ENCODE measurements around the gene ITGA1.

Gene ITGA1

DNA sequence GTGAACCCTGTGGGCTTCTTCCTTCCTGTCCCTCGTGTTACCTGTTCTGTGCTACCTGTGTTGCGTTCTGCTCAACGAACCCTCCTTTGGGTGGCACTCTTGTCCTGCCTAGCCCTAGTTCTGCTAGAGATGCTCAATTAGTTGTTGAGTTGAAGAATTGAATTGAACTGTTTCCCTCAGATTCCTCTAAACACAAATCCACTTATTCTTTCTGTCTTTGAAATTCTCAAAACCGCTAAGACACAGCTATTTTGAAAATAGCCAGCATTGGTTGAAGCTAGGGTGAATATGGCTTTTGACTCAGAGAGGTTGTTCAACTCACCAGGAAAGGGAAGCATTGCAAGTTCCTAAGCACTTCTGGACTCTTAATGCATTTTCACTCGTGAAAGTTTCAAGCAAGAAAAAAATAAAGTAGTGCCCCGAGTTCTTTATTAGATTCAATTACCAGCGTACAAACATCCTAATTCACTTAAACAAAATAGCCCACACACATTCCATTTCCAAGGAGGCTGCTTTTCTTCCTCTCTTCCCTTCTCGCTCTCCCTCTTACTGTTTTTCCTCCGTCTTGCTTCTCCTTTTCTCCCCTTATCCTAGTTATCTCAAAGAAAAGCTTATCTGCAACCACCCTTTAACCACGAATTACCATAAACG is 642 bp upstream of the ITGA1 start:
- peak; percentile 1; the same call in 2 of the 3 replicates for ATAC-seq
- TF ChIP-seq, protein P1, sequence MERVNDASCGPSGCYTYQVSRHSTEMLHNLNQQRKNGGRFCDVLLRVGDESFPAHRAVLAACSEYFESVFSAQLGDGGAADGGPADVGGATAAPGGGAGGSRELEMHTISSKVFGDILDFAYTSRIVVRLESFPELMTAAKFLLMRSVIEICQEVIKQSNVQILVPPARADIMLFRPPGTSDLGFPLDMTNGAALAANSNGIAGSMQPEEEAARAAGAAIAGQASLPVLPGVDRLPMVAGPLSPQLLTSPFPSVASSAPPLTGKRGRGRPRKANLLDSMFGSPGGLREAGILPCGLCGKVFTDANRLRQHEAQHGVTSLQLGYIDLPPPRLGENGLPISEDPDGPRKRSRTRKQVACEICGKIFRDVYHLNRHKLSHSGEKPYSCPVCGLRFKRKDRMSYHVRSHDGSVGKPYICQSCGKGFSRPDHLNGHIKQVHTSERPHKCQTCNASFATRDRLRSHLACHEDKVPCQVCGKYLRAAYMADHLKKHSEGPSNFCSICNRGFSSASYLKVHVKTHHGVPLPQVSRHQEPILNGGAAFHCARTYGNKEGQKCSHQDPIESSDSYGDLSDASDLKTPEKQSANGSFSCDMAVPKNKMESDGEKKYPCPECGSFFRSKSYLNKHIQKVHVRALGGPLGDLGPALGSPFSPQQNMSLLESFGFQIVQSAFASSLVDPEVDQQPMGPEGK (CRISPR knock-in tag; IDR thresholded peaks at IDR 0.05; ENCODE audit: borderline replicate concordance), result 0 out of 2 replicates have a peak, but pooled peaks have one; percentile 26
- TF ChIP-seq ISL1 (CRISPR knock-in tag; IDR thresholded peaks at IDR 0.05) (peak; percentile 49; the same call in 1 of the 2 replicates), SNAI2 (CRISPR knock-in tag; IDR thresholded peaks at IDR 0.05) (no peak)

DNA sequence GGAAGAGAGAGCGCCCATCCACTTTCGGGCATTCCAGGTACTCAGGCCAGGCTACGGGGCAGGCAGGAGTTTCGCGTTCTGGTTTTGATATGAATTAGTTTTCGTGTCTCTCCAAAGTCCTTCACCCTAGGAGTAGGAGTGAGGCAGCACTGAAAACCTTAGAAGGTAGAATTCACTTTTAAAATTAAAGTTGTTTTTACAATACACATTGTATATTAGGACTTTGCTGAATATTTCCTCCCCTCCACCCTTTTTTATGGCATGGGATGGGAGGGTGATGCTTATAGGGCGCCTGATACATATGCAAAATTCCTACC is 747 bp downstream of the ITGA1 start:
- TF ChIP-seq BACH2 (CRISPR knock-in tag; IDR thresholded peaks at IDR 0.05; ENCODE audit: borderline replicate concordance), result no peak
- TF ChIP-seq, protein P1 (CRISPR knock-in tag; IDR thresholded peaks at IDR 0.05; ENCODE audit: borderline replicate concordance), result no peak
- no peak for TF ChIP-seq ZFP3 (CRISPR knock-in tag; IDR thresholded peaks at IDR 0.05)
- TF ChIP-seq, protein P2, sequence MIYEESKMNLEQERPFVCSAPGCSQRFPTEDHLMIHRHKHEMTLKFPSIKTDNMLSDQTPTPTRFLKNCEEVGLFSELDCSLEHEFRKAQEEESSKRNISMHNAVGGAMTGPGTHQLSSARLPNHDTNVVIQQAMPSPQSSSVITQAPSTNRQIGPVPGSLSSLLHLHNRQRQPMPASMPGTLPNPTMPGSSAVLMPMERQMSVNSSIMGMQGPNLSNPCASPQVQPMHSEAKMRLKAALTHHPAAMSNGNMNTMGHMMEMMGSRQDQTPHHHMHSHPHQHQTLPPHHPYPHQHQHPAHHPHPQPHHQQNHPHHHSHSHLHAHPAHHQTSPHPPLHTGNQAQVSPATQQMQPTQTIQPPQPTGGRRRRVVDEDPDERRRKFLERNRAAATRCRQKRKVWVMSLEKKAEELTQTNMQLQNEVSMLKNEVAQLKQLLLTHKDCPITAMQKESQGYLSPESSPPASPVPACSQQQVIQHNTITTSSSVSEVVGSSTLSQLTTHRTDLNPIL (CRISPR knock-in tag; IDR thresholded peaks at IDR 0.05; ENCODE audit: low read depth), result no peak
- no peak for TF ChIP-seq ESRRG (CRISPR knock-in tag; IDR thresholded peaks at IDR 0.05)
- TF ChIP-seq, protein P3, sequence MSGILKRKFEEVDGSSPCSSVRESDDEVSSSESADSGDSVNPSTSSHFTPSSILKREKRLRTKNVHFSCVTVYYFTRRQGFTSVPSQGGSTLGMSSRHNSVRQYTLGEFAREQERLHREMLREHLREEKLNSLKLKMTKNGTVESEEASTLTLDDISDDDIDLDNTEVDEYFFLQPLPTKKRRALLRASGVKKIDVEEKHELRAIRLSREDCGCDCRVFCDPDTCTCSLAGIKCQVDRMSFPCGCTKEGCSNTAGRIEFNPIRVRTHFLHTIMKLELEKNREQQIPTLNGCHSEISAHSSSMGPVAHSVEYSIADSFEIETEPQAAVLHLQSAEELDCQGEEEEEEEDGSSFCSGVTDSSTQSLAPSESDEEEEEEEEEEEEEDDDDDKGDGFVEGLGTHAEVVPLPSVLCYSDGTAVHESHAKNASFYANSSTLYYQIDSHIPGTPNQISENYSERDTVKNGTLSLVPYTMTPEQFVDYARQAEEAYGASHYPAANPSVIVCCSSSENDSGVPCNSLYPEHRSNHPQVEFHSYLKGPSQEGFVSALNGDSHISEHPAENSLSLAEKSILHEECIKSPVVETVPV (CRISPR knock-in tag; IDR thresholded peaks at IDR 0.05), result no peak
- TF ChIP-seq ISL1 (CRISPR knock-in tag; IDR thresholded peaks at IDR 0.05), result no peak
- no peak for TF ChIP-seq SNAI2 (CRISPR knock-in tag; IDR thresholded peaks at IDR 0.05)
- TF ChIP-seq, protein P4, sequence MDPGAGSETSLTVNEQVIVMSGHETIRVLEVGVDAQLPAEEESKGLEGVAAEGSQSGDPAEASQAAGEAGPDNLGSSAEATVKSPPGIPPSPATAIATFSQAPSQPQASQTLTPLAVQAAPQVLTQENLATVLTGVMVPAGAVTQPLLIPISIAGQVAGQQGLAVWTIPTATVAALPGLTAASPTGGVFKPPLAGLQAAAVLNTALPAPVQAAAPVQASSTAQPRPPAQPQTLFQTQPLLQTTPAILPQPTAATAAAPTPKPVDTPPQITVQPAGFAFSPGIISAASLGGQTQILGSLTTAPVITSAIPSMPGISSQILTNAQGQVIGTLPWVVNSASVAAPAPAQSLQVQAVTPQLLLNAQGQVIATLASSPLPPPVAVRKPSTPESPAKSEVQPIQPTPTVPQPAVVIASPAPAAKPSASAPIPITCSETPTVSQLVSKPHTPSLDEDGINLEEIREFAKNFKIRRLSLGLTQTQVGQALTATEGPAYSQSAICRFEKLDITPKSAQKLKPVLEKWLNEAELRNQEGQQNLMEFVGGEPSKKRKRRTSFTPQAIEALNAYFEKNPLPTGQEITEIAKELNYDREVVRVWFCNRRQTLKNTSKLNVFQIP (CRISPR knock-in tag; IDR thresholded peaks at IDR 0.05; ENCODE audit: borderline replicate concordance, low read depth), result no peak
- TF ChIP-seq GLIS3 (CRISPR knock-in tag; IDR thresholded peaks at IDR 0.05), result no peak

DNA sequence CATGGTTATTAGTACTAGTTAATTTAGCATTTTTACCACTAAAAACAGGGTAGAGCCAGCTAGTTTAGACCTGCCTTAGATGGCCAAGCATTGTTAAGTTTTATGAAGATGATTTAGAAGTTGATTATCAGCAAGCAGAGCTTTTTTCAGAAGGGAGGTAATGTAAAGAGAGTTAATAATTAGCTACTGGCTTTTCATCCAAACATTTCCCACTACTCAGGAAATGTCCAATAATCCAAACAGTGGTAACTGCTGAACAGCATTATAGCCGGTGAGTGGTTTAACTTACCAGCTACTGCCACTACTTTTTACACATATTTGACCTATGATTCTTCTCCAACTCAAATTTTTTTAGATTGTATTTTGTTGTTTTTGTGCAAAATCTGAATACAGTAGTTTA is 1.7 kb downstream of the ITGA1 start:
- TF ChIP-seq ZC3H10 (CRISPR knock-in tag; IDR thresholded peaks at IDR 0.05), result no peak
- no peak for TF ChIP-seq ARNTL (CRISPR knock-in tag; IDR thresholded peaks at IDR 0.05; ENCODE audit: borderline replicate concordance, low read depth)
- TF ChIP-seq BACH2 (CRISPR knock-in tag; IDR thresholded peaks at IDR 0.05; ENCODE audit: borderline replicate concordance), result no peak
- TF ChIP-seq ZNF565 (CRISPR knock-in tag; conservative IDR thresholded peaks at IDR 0.05; ENCODE audit: low read depth), result no peak
- TF ChIP-seq, protein P3 (CRISPR knock-in tag; IDR thresholded peaks at IDR 0.05), result no peak
- TF ChIP-seq, protein P4 (CRISPR knock-in tag; IDR thresholded peaks at IDR 0.05; ENCODE audit: borderline replicate concordance, low read depth), result no peak
- no peak for TF ChIP-seq CSDC2 (CRISPR knock-in tag; IDR thresholded peaks at IDR 0.05)
- TF ChIP-seq OSR1 (CRISPR knock-in tag; IDR thresholded peaks at IDR 0.05), result no peak
- no peak for TF ChIP-seq ZNF8 (CRISPR knock-in tag; IDR thresholded peaks at IDR 0.05)
- TF ChIP-seq ESRRG (CRISPR knock-in tag; IDR thresholded peaks at IDR 0.05), result no peak
- TF ChIP-seq SNAI2 (CRISPR knock-in tag; IDR thresholded peaks at IDR 0.05), result no peak
- TF ChIP-seq, protein P2 (CRISPR knock-in tag; IDR thresholded peaks at IDR 0.05; ENCODE audit: low read depth), result no peak
- no peak for TF ChIP-seq TOX (CRISPR knock-in tag; IDR thresholded peaks at IDR 0.05; ENCODE audit: borderline replicate concordance)
- no peak for TF ChIP-seq ZFP3 (CRISPR knock-in tag; IDR thresholded peaks at IDR 0.05)
- TF ChIP-seq TCF4 (CRISPR knock-in tag; IDR thresholded peaks at IDR 0.05; ENCODE audit: borderline replicate concordance), result no peak
- no peak for ATAC-seq

More for the DNA sequence above, 747 bp downstream of the ITGA1 start:
- ATAC-seq, result peak; percentile 7

All from SK-N-SH treated with all-trans-retinoic acid at 6 μM for 48 hours (cell line).